Fibroblast of the aortic adventitia (primary cell): Measurements from ENCODE around the gene TEC. TPM values are rescaled to one million over a fixed set of nuclear protein-coding genes. Genes with fewer than 3 reads are reported as not detected.
"Not testable (repeated sequence)": the region's sequence is repeated elsewhere in the genome, so short reads cannot be mapped to it uniquely, and the experiment has no call there.

Source experiments
- DNase-seq: peaks from one replicate; pipeline ENCODE4 v3.0.0-alpha.2; 2010; ENCODE audit warnings: low read depth
- H3K4me3 ChIP-seq: 2 replicates; pipeline ENCODE4 v1.5.1; 2011; ENCODE audit warnings: low read depth, mild to moderate bottlenecking, control low read depth, low read length, moderate library complexity
- CTCF ChIP-seq: IDR thresholded peaks from 2 replicates; pipeline ENCODE4 v1.5.1; 2011; ENCODE audit warnings: mild to moderate bottlenecking, low read length, control low read depth, inconsistent platforms; ENCODE audit not compliant: insufficient read depth
- total RNA-seq: library from RNA; depleted of rRNA; stranded (reverse); fragments of >200 nt; gene quantifications from 2 replicates; pipeline ENCODE4 v1.2.3, GENCODE V29; 2012; ENCODE audit warnings: low replicate concordance

The TEC gene
- total RNA-seq, 1 donor = 0.72 TPM

- no peak overlapping the region for H3K4me3 ChIP-seq
- TF ChIP-seq CTCF = no peak
- no peak for DNase-seq
These were observed 43.4 kb downstream of the TEC start for GRCh38 chr4:48226199-48226598.

- TF ChIP-seq CTCF = no peak
These were observed 44.1 kb downstream of the TEC start for GRCh38 chr4:48225368-48226141.

GRCh38 chr4:48224606-48225005 lies 45.0 kb downstream of the TEC start:
- DNase-seq = no peak
- no peak overlapping the region for H3K4me3 ChIP-seq
- no peak for TF ChIP-seq CTCF

More at GRCh38 chr4:48225368-48226141, 44.1 kb downstream of the TEC start:
- no peak for DNase-seq
- H3K4me3 ChIP-seq = no peak overlapping the region

GRCh38 chr4:48223633-48224295 lies 45.9 kb downstream of the TEC start:
- DNase-seq = peak; percentile 10
- H3K4me3 ChIP-seq = no peak overlapping the region
- TF ChIP-seq CTCF = no peak

GRCh38 chr4:48222491-48222890 lies 47.1 kb downstream of the TEC start:
- no peak for DNase-seq
- no peak overlapping the region for H3K4me3 ChIP-seq
- no peak for TF ChIP-seq CTCF

- DNase-seq, H3K4me3 ChIP-seq: not testable (repeated sequence)
These were observed 50.2 kb downstream of the TEC start for GRCh38 chr4:48219430-48219829.

GRCh38 chr4:48216563-48216962 lies 53.1 kb downstream of the TEC start:
- H3K4me3 ChIP-seq = no peak overlapping the region

More at GRCh38 chr4:48216563-48216962, 53.1 kb downstream of the TEC start:
- no peak for DNase-seq
- no peak for TF ChIP-seq CTCF
